Stimulated activated CD8-positive, alpha-beta memory T cell treated with anti-CD3 and anti-CD28 coated beads, Interleukin-7, amount 100 ng/mL, for 1 hour (primary cell): Measurements from ENCODE around the gene KRT5.

Experiments
- DNase-seq, 2 donors: peaks; one replicate each; pipeline ENCODE4 v3.0.0-alpha.2; 2020; ENCODE audit warnings: low read depth in 2 of 2

Gene KRT5

DNA sequence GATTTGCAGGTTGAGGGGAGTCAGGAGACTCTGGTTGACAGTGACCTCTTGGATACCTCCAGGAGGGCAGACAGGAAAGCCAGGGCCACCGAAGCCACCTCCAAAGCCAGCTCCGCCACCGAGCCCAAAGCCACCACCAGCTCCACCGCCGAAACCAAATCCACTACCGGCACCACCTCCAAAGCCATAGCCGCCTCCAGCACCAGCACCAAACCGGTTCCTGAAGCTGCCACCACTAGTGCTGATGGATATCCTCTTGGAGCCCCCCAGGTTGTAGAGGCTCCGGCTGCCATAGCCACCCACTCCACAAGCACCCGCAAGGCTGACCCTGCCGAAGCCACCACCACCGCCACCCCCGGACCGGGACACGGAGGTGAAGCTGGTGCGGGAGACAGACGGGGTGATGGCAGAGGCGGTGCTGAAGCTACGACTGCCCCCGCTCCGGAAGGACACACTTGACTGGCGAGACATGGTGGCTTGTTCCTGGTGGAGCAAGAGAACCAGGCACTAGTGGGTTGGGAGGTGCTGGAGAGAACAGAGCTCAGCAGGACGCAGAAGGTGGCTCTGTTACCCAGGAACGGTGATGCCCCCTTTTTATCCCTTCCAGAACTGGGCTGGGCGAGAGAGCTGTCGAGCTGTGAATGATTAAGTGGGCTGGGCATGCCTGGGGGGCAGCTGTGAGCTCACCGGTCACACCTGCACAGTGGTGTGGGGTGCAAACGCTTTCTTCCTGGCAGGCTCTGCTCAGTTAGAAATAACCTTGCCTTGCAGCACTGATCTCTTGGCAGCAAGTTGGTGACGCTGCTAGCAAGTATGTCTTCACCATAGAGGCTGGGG is at the start of gene KRT5:
TSS of gene KRT5 (minus strand) at position 569 of the 837 bp plus-strand sequence. CDS start at position 471, 98 bp downstream.
- DNase-seq: no peak

DNA sequence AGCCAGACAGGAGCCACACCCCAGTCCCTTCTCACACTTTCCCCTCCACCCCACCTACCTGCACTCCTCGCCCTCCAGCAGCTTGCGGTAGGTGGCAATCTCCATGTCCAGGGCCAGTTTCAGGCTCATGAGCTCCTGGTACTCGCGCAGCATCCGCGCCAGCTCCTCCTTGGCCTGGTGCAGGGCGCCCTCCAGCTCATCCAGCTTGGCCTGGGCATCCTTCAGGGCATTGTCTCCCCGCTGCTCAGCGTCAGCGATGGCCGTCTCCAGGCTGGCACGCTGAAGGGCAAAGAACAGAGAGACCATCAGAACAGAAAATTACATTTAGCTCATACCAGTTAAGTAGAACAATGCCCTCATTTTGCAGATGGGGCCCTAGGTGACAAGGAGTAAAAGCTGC is 47.9 kb upstream of the KRT5 start:
- DNase-seq: no peak

GRCh38 chr12:52566847-52567291 is 46.7 kb upstream of the KRT5 start:
- peak; percentile 31 to 32 for DNase-seq

- DNase-seq: no peak
These were observed 44.4 kb upstream of the KRT5 start for GRCh38 chr12:52564582-52564981.

GRCh38 chr12:52561880-52562449 is 41.8 kb upstream of the KRT5 start:
- DNase-seq: no peak

GRCh38 chr12:52559979-52560378 is 39.8 kb upstream of the KRT5 start:
- DNase-seq: no peak

DNA sequence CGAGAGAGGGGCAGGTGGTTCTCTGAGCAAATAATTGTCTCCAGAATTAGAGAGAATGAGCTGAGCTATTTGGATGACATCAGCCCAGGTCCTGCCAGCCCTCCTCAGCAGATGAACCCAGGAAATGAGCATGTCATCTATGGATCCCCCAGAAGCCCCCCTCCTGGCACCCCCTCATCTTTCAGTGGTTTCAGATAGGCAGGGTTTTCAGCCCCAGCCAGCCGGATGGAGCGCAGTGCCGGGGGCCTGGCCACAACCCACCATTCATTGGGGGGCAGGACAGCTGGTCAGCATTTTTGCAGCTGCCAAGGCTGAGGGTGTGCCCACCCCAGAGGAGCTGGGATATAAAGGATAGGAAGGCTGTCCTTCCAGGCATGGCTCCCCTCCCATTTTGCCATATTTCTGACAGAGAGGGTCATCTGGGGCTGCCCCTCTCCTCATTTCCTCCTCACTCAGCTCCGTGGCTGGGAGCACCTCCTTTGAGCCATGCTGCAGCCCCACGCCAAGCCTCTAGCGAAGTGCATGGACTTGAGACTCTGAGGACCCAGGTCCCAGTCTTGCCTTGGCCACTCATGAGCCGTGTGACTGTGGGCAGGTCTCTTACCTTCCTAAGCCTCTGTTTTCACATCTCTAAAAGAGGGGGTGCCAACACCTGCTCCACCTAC is 38.7 kb upstream of the KRT5 start:
- DNase-seq: no peak

- DNase-seq: no peak
These were observed 37.3 kb upstream of the KRT5 start for GRCh38 chr12:52557476-52557875.

- no peak for DNase-seq
These were observed 35.4 kb upstream of the KRT5 start for GRCh38 chr12:52555577-52555976.

DNA sequence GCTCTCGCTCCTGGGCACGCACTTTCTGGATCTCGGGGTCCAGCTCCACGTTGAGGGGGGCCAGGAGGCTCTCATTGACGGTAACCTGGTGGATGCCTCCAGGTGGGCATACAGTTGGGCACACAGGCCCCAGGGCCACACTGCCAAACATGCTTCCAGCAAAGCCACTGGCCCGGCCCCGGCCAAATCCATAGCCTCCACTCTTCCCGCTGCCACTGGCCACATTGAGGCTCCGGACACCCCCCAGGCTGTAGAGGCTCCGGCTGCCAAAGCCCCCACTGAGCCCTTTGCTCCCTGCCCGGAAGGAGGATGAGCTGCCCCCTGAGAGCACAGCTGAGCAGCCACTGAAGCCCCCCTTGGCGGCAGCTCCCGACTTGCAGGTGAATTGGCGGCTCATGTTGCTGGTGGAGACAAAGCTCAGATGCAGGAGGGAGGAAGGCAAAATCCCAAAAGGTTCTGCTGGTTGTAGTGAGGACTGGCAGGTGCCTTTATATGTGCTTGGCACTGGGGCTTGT is 32.5 kb upstream of the KRT5 start, which contains the start of gene KRT71:
TSS of gene KRT71 (minus strand) at position 465 of the 515 bp plus-strand sequence. CDS start at position 397, 68 bp downstream.
- DNase-seq: no peak

- DNase-seq: no peak
These were observed 31.9 kb upstream of the KRT5 start for GRCh38 chr12:52552055-52552454.

GRCh38 chr12:52551216-52551865 is 31.1 kb upstream of the KRT5 start:
- DNase-seq: no peak

DNA sequence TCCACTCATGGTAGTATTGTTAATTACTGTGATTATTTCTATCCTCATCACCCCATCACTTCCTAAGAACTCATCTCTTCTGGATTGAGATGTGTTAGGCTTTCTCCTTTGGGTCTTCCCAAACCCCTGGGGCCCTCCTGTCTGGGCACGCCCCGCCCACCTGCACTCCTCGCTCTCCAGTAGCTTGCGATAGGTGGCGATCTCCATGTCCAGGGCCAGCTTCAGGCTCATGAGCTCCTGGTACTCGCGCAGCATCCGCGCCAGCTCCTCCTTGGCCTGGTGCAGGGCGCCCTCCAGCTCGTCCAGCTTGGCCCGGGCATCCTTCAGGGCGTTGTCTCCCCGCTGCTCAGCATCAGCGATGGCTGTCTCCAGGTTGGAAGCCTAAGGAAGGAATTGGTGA is 25.9 kb upstream of the KRT5 start:
- no peak for DNase-seq

DNA sequence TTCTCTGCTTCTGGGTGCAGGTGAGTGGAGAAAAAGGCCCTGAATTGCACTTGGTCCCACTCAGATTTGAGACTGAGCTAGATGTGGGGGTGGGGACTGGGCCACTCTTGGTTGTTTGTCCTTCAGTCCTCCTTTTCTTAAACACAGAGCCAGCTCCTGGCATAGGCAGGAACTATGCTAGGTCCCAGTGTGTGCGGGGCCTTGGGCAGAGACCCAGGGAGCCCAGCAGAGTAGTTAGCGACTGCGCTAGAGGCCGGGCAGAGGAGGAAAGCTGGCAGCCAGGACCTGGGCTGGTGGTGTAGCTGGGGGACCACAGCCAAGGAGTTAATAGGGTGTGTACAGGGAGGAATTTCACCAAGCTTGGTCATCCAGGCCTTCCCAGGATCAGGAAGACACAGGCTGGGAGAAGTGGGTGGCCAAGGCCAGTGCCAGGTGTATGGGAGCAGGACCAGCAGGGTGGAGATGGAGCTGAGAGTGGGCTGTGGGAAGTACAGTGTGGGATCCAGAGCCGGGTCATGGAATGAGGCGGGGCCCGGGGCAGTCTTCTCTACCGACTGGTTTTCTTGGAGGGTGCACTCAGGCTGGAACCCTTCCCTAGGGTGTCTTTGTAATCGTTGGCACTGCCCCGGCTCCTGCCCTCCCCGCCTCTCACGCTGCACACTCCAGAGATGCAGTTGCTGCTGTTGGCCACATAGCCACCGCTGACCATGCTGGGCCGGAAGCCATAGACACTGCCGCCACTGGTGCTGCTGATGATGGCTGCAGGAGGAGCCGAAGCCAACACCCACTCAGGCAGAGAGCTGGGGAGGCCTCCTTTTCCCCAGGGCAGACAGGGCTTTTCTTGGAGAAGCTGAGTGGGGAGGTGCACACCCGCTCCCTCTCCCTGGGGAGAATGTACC is 24.0 kb upstream of the KRT5 start:
- DNase-seq: no peak

GRCh38 chr12:52542785-52543318 is 22.7 kb upstream of the KRT5 start:
- no peak for DNase-seq

- DNase-seq: no peak
These were observed 22.0 kb upstream of the KRT5 start for GRCh38 chr12:52542157-52542556.

DNA sequence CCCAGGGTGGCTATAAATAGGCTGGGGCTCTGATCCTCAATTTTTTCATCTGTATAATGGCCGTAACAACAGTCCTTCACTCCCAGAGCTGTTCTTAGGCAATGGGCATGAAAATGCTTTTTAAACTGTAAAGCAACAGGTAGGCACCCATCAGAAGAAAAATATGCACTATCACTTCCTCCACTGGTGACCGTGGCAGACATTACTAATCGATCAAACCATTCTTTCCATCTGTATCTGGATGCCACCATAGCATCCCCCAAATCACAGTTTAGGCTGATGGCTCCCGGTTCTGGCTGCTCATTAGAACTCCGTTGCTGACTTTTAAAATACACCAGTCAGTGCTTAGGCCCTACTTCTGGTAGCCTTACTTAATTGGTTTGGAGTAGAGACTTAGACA is 21.5 kb upstream of the KRT5 start:
- no peak for DNase-seq

DNA sequence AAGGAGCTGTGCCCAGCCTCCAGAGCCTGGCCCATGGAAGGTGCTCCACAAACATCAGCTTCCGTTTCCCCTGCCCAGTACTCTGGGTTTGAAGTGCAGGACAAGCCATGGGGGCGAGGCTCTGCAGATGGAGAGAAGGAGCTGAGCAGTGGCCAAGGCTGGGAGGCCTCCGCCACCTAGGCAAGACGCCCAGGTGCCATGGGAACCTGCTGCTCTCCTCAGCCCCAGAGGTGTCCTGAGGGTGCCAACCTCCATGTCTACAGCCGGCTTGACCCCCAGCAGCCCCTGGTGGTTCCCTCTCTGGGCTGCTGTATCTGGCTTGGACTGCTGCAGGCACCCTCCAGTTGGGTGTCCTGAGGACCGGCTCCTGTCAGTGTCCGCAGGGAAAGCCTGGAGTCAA is 20.3 kb upstream of the KRT5 start:
- no peak for DNase-seq

GRCh38 chr12:52539821-52540173 is 19.6 kb upstream of the KRT5 start:
- no peak for DNase-seq

DNA sequence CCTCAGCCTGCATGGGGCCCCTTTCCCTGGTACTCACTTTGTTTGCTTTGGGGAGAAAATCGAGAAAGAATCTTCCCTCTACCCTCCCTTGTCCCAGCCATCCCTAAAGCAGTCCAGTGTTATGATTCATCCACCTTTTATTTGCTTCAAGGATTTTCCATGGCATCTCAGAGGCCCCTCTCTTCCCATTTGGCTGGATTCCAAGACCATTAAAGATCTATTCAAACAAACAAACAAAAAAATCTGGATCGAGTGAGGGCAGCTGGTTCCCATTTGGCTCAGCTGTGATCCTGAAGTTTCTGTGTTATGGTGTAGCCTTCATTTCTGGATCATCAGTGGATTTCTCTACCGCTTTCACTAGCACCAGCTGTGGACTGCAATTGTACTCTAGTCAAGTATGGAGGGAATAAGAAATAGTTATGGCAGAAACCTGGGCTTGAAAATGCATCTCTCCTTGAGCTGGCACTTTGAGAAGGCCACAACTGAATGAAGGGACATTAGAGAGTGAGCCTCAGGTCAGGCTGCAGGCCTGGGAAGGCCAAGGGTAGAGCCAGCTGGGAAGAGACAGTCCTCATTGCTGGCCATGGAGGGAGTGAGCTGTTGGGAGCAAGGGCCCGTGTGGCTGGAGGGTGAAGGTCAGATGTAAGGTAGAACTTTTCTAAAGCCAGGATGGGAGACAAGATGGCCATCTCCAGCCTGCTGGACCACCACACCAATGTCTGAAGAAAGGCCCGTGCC is 19.1 kb upstream of the KRT5 start:
- DNase-seq: no peak
